Mesendoderm (in vitro differentiated cells): Measurements from ENCODE around the gene CRELD2.
A peak's percentile ranks its signal among the peaks of the same experiment; 100 is the strongest.

Experiments
- DNase-seq: peaks from one replicate; pipeline ENCODE4 v3.0.0; 2013
- H2AK5ac ChIP-seq: 2 replicates; pipeline ENCODE4 v1.6.1; 2013; ENCODE audit warnings: low read length, inconsistent platforms
- H2BK120ac ChIP-seq: 2 replicates; pipeline ENCODE4 v1.6.1; 2013; ENCODE audit warnings: low read depth, mild to moderate bottlenecking, low read length, moderate library complexity, mixed read lengths
- H2BK15ac ChIP-seq: replicated peaks from 2 replicates; pipeline ENCODE4 v1.6.1; 2013; ENCODE audit warnings: low read depth, mild to moderate bottlenecking, moderate library complexity
- H2BK5ac ChIP-seq: 2 replicates; pipeline ENCODE4 v1.6.1; 2013; ENCODE audit warnings: low read length, inconsistent platforms
- H3K18ac ChIP-seq: 2 replicates; pipeline ENCODE4 v1.6.1; 2013; ENCODE audit warnings: mild to moderate bottlenecking, low read length, mixed read lengths
- H3K23ac ChIP-seq: one replicate; pipeline ENCODE4 v1.6.1; 2013; ENCODE audit warnings: low read length
- H3K27ac ChIP-seq: 2 replicates; pipeline ENCODE4 v1.5.1; 2013; ENCODE audit warnings: low read depth, mild to moderate bottlenecking, inconsistent platforms, low read length, moderate library complexity
- H3K27me3 ChIP-seq: 2 replicates; pipeline ENCODE4 v1.6.1; 2013; ENCODE audit warnings: low read length, control low read depth, mild to moderate bottlenecking, inconsistent platforms; ENCODE audit not compliant: insufficient read depth, poor library complexity
- H3K36me3 ChIP-seq: 2 replicates; pipeline ENCODE4 v1.6.1; 2013; ENCODE audit warnings: low read length, inconsistent platforms; ENCODE audit not compliant: control insufficient read depth, insufficient read depth
- H3K4ac ChIP-seq: one replicate; pipeline ENCODE4 v1.6.1; 2013; ENCODE audit warnings: low read depth, mild to moderate bottlenecking, low read length, moderate library complexity
- H3K4me1 ChIP-seq: 2 replicates; pipeline ENCODE4 v1.6.1; 2013; ENCODE audit warnings: low read depth, low read length, inconsistent platforms; ENCODE audit not compliant: control insufficient read depth
- H3K4me2 ChIP-seq: 2 replicates; pipeline ENCODE4 v1.6.1; 2013; ENCODE audit warnings: low read length
- H3K4me3 ChIP-seq: 2 replicates; pipeline ENCODE4 v1.5.1; 2013; ENCODE audit warnings: mild to moderate bottlenecking, low read length
- H3K56ac ChIP-seq: one replicate; pipeline ENCODE4 v1.6.1; 2013; ENCODE audit warnings: low read length
- H3K79me1 ChIP-seq: 2 replicates; pipeline ENCODE4 v1.6.1; 2013; ENCODE audit warnings: low read length, inconsistent platforms
- H3K79me2 ChIP-seq: 2 replicates; pipeline ENCODE4 v1.6.1; 2013; ENCODE audit warnings: mild to moderate bottlenecking, low read length; ENCODE audit not compliant: control insufficient read depth, insufficient read depth
- H3K9ac ChIP-seq: 2 replicates; pipeline ENCODE4 v1.6.1; 2013; ENCODE audit warnings: low read length, inconsistent platforms
- H4K5ac ChIP-seq: one replicate; pipeline ENCODE4 v1.6.1; 2013; ENCODE audit warnings: low read length
- H4K8ac ChIP-seq: one replicate; pipeline ENCODE4 v1.6.1; 2013; ENCODE audit warnings: low read depth, mild to moderate bottlenecking, control low read depth, low read length, moderate library complexity
- WGBS: extraction: QIAGEN DNeasy Blood & Tissue Kit; methylation state at CpG from one replicate; pipeline ENCODE4 v1.1.7; 2013; ENCODE audit warnings: low lambda C conversion rate, missing lambda C conversion rate; ENCODE audit not compliant: insufficient coverage; ENCODE audit errors: extremely low coverage; 5-methylcytosine and 5-hydroxymethylcytosine counted together

Gene CRELD2

DNA sequence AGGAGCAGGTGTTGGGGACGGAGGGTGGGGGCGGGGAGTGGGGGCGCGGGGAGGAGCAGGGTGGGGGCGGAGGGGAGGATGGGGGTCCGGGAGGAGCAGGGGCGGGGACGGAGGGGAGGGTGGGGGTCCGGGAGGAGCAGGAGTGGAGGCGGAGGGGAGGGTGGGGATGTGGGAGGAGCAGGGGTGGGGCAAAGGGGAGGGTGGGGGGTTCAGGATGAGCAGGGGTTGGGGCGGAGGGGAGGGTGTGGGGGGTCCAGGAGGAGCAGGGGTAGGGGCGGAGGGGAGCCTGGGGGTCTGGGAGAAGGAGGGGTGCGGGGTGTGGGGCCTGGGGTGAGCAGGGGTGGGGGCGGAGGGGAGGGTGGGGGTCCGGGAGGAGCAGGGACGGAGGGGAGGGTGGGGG is 17.1 kb downstream of the CRELD2 start:
- Histone ChIP-seq H3K36me3 (no peaks in the 10 kb centered on the region), H3K23ac (no peak overlapping the region), H3K4me3 (no peak overlapping the region), H4K8ac (no peak overlapping the region), H3K4me2 (no peak overlapping the region), H3K9ac (no peak overlapping the region), H3K4me1 (no peaks in the 10 kb centered on the region), H3K79me2 (no peaks in the 10 kb centered on the region), H3K4ac (no peak overlapping the region), H2AK5ac (no peak overlapping the region), H2BK15ac (no peak overlapping the region), H3K27me3 (no peaks in the 10 kb centered on the region), H4K5ac (no peak overlapping the region), H2BK5ac (no peak overlapping the region), H2BK120ac (no peak overlapping the region), H3K18ac (no peak overlapping the region), H3K27ac (no peak overlapping the region), H3K56ac (no peak overlapping the region), H3K79me1 (no peaks in the 10 kb centered on the region)
- DNase-seq: no peak
- WGBS: no CpG with 5 or more reads among the region's 16 CpGs

- peak; percentile 54 for DNase-seq
- no peak overlapping the region for H4K5ac ChIP-seq
- H3K56ac ChIP-seq: no peak overlapping the region
- H2BK120ac ChIP-seq: no peak overlapping the region
- H3K27me3 ChIP-seq: no peaks in the 10 kb centered on the region
- H3K9ac ChIP-seq: peak overlapping the region; percentile 26
- no peak overlapping the region for H3K18ac ChIP-seq
- no peak overlapping the region for H4K8ac ChIP-seq
- peak overlapping the region; percentile 42 for H3K4me2 ChIP-seq
- no peaks in the 10 kb centered on the region for H3K79me2 ChIP-seq
- H3K36me3 ChIP-seq: no peaks in the 10 kb centered on the region
- H3K4me1 ChIP-seq: no peaks in the 10 kb centered on the region
- H3K23ac ChIP-seq: no peak overlapping the region
- no peak overlapping the region for H3K4me3 ChIP-seq
- H2AK5ac ChIP-seq: no peak overlapping the region
- H2BK5ac ChIP-seq: no peak overlapping the region
- H2BK15ac ChIP-seq: no peak overlapping the region
- H3K27ac ChIP-seq: no peak overlapping the region
- no CpG with 5 or more reads among the region's 52 CpGs for WGBS
- no peak overlapping the region for H3K4ac ChIP-seq
- no peaks in the 10 kb centered on the region for H3K79me1 ChIP-seq
Measured at GRCh38 chr22:49936018-49936972, 17.9 kb downstream of the CRELD2 start.

GRCh38 chr22:49936973-49937757 is 18.7 kb downstream of the CRELD2 start:
- H4K5ac ChIP-seq: no peak overlapping the region
- H3K4me3 ChIP-seq: no peak overlapping the region
- whole genome bisulfite sequencing: no CpG with 5 or more reads among the region's 21 CpGs
- H3K23ac ChIP-seq: no peak overlapping the region
- no peak overlapping the region for H2BK15ac ChIP-seq
- no peak overlapping the region for H4K8ac ChIP-seq
- no peak overlapping the region for H3K9ac ChIP-seq
- H2BK120ac ChIP-seq: no peak overlapping the region
- H3K4ac ChIP-seq: no peak overlapping the region
- no peak overlapping the region for H3K4me2 ChIP-seq
- no peaks in the 10 kb centered on the region for H3K36me3 ChIP-seq
- DNase-seq: no peak
- no peak overlapping the region for H2BK5ac ChIP-seq
- H3K79me2 ChIP-seq: no peaks in the 10 kb centered on the region
- no peaks in the 10 kb centered on the region for H3K27me3 ChIP-seq
- H3K18ac ChIP-seq: no peak overlapping the region
- H3K56ac ChIP-seq: no peak overlapping the region
- H3K27ac ChIP-seq: no peak overlapping the region
- H2AK5ac ChIP-seq: no peak overlapping the region
- H3K79me1 ChIP-seq: no peaks in the 10 kb centered on the region
- H3K4me1 ChIP-seq: no peaks in the 10 kb centered on the region

DNA sequence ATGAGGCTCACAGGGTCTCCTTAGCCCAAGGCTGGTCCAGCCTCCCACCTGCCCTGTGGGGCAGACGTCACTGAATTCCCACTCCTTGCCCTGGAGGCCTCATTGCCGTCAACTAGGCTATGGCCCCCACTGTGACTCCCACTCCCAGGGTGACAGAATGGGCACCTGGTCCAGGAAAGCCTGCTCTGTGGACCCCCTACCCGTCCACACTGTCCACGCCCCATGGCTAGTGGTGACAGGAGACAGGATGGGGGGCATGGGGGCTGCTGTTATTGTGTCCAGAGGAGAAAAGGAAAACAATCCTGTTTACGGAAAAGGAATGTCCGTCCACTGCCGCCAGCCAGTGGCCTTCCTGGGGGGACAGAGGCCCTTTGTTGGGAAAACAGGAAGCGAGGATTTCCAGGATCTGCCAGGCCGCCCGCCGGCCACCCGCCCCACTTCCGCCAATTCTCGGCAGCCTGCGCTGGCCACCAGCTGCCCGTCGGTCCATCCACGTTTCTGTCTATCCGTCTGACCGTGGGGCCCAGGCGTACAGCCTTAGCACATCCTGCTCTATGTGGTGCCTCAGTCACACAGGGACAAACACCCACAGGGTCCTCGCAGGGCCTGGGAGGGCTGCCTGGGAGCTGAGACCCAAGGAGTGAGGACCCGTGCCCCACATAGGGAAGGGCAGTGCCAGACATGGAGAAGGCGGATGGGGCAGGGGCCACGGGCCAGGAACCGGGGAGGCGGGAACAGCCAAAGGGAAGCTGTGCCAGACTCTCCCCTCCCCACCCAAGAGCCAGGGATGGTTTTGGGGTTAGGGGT is 19.5 kb downstream of the CRELD2 start:
- no peak overlapping the region for H3K23ac ChIP-seq
- H3K27me3 ChIP-seq: no peaks in the 10 kb centered on the region
- no peaks in the 10 kb centered on the region for H3K36me3 ChIP-seq
- H3K4ac ChIP-seq: no peak overlapping the region
- no peaks in the 10 kb centered on the region for H3K79me2 ChIP-seq
- no peak overlapping the region for H3K18ac ChIP-seq
- WGBS: no CpG with 5 or more reads among the region's 27 CpGs
- no peak overlapping the region for H4K5ac ChIP-seq
- no peak for DNase-seq
- H3K9ac ChIP-seq: no peak overlapping the region
- no peak overlapping the region for H4K8ac ChIP-seq
- H2BK15ac ChIP-seq: no peak overlapping the region
- no peak overlapping the region for H3K56ac ChIP-seq
- no peaks in the 10 kb centered on the region for H3K4me1 ChIP-seq
- H3K4me2 ChIP-seq: no peak overlapping the region
- no peak overlapping the region for H3K27ac ChIP-seq
- H3K79me1 ChIP-seq: no peaks in the 10 kb centered on the region
- H3K4me3 ChIP-seq: no peak overlapping the region
- no peak overlapping the region for H2BK5ac ChIP-seq
- no peak overlapping the region for H2BK120ac ChIP-seq
- no peak overlapping the region for H2AK5ac ChIP-seq

- H2AK5ac ChIP-seq: no peak overlapping the region
- H3K4me1 ChIP-seq: no peaks in the 10 kb centered on the region
- H3K4me2 ChIP-seq: no peak overlapping the region
Measured at GRCh38 chr22:49938565-49939136, 20.2 kb downstream of the CRELD2 start.

More at GRCh38 chr22:49938565-49939136, 20.2 kb downstream of the CRELD2 start:
- Histone ChIP-seq H3K27me3 (no peaks in the 10 kb centered on the region), H3K4me3 (no peak overlapping the region), H3K36me3 (no peaks in the 10 kb centered on the region), H3K9ac (no peak overlapping the region), H3K27ac (no peak overlapping the region), H2BK120ac (no peak overlapping the region), H4K5ac (no peak overlapping the region), H3K23ac (no peak overlapping the region), H3K79me2 (no peaks in the 10 kb centered on the region), H2BK15ac (no peak overlapping the region), H2BK5ac (no peak overlapping the region), H4K8ac (no peak overlapping the region), H3K4ac (no peak overlapping the region), H3K18ac (no peak overlapping the region), H3K79me1 (no peaks in the 10 kb centered on the region), H3K56ac (no peak overlapping the region)
- no CpG with 5 or more reads among the region's 19 CpGs for WGBS
- no peak for DNase-seq
